ENCODE measurements around the gene CAPN3.

Gene CAPN3

GRCh38 chr15:42375252-42375651, 16.0 kb downstream of the CAPN3 start:
- H3K36me3 ChIP-seq (replicated peaks; ENCODE audit: low read depth, low read length): no peaks in the 10 kb centered on the region
- H3K9me3 ChIP-seq (ENCODE audit: insufficient read depth, low read length): no peaks in the 10 kb centered on the region
- no peak overlapping the region for H2AFZ ChIP-seq (ENCODE audit: low read depth, low read length)
- no peak overlapping the region for H3K9ac ChIP-seq (ENCODE audit: low read length)
- H3K27me3 ChIP-seq (ENCODE audit: low read depth, low read length): no peaks in the 10 kb centered on the region
- no peak overlapping the region for H3K4me2 ChIP-seq (ENCODE audit: low read length)
- H3K27ac ChIP-seq (ENCODE audit: low read length): no peak overlapping the region
- no peaks in the 10 kb centered on the region for H4K20me1 ChIP-seq (ENCODE audit: insufficient read depth, low read length)
- H3K4me3 ChIP-seq (ENCODE audit: low read length): no peak overlapping the region
- TF ChIP-seq EZH2phosphoT487 (IDR thresholded peaks at IDR 0.05; ENCODE audit: low read depth): no peak
- TF ChIP-seq, protein P1, sequence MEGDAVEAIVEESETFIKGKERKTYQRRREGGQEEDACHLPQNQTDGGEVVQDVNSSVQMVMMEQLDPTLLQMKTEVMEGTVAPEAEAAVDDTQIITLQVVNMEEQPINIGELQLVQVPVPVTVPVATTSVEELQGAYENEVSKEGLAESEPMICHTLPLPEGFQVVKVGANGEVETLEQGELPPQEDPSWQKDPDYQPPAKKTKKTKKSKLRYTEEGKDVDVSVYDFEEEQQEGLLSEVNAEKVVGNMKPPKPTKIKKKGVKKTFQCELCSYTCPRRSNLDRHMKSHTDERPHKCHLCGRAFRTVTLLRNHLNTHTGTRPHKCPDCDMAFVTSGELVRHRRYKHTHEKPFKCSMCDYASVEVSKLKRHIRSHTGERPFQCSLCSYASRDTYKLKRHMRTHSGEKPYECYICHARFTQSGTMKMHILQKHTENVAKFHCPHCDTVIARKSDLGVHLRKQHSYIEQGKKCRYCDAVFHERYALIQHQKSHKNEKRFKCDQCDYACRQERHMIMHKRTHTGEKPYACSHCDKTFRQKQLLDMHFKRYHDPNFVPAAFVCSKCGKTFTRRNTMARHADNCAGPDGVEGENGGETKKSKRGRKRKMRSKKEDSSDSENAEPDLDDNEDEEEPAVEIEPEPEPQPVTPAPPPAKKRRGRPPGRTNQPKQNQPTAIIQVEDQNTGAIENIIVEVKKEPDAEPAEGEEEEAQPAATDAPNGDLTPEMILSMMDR (IDR thresholded peaks at IDR 0.05; ENCODE audit: low read depth, low read length): no peak
- no peaks in the 10 kb centered on the region for H3K4me1 ChIP-seq (ENCODE audit: low read length)
- no peaks in the 10 kb centered on the region for H3K79me2 ChIP-seq (ENCODE audit: low read length)

- H3K27me3 ChIP-seq (ENCODE audit: low read depth, low read length): no peaks in the 10 kb centered on the region
- no peaks in the 10 kb centered on the region for H3K79me2 ChIP-seq (ENCODE audit: low read length)
- no peak overlapping the region for H2AFZ ChIP-seq (ENCODE audit: low read depth, low read length)
- TF ChIP-seq EZH2phosphoT487 (IDR thresholded peaks at IDR 0.05; ENCODE audit: low read depth): no peak
- TF ChIP-seq, protein P1 (IDR thresholded peaks at IDR 0.05; ENCODE audit: low read depth, low read length): no peak
- H3K4me1 ChIP-seq (ENCODE audit: low read length): no peaks in the 10 kb centered on the region
- H3K4me2 ChIP-seq (ENCODE audit: low read length): no peak overlapping the region
- no peaks in the 10 kb centered on the region for H3K36me3 ChIP-seq (replicated peaks; ENCODE audit: low read depth, low read length)
- no peak overlapping the region for H3K27ac ChIP-seq (ENCODE audit: low read length)
- no peaks in the 10 kb centered on the region for H3K9me3 ChIP-seq (ENCODE audit: insufficient read depth, low read length)
- no peak overlapping the region for H3K4me3 ChIP-seq (ENCODE audit: low read length)
- no peaks in the 10 kb centered on the region for H4K20me1 ChIP-seq (ENCODE audit: insufficient read depth, low read length)
- H3K9ac ChIP-seq (ENCODE audit: low read length): no peak overlapping the region
These were observed 16.6 kb downstream of the CAPN3 start for GRCh38 chr15:42375941-42376340.

GRCh38 chr15:42378011-42378410, 18.7 kb downstream of the CAPN3 start:
- H3K4me2 ChIP-seq (ENCODE audit: low read length): no peak overlapping the region
- no peak overlapping the region for H3K4me3 ChIP-seq (ENCODE audit: low read length)
- TF ChIP-seq, protein P1 (IDR thresholded peaks at IDR 0.05; ENCODE audit: low read depth, low read length): no peak
- TF ChIP-seq EZH2phosphoT487 (IDR thresholded peaks at IDR 0.05; ENCODE audit: low read depth): no peak
- H2AFZ ChIP-seq (ENCODE audit: low read depth, low read length): no peak overlapping the region
- no peaks in the 10 kb centered on the region for H3K36me3 ChIP-seq (replicated peaks; ENCODE audit: low read depth, low read length)
- H3K27ac ChIP-seq (ENCODE audit: low read length): no peak overlapping the region
- no peaks in the 10 kb centered on the region for H4K20me1 ChIP-seq (ENCODE audit: insufficient read depth, low read length)
- no peaks in the 10 kb centered on the region for H3K79me2 ChIP-seq (ENCODE audit: low read length)
- H3K4me1 ChIP-seq (ENCODE audit: low read length): no peaks in the 10 kb centered on the region
- no peaks in the 10 kb centered on the region for H3K27me3 ChIP-seq (ENCODE audit: low read depth, low read length)
- H3K9me3 ChIP-seq (ENCODE audit: insufficient read depth, low read length): no peaks in the 10 kb centered on the region
- H3K9ac ChIP-seq (ENCODE audit: low read length): no peak overlapping the region

DNA sequence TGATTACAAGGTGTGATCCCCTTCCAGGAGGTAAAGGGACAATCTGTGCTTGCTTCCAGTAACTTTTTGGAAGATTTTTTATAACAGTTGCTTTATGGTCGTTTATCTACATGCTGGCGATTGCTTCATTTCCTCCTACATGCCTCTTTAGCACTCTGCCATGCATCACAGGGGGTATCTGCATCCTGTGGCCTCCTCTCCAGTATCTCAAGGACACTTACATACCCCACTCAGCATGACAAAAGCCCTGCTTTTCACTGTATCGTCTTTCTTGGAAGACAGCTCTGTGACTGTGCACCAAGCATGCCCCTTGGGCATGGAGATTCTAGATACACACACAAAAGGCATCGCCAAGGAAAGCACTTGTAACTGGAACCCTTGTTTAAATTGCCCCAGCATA, 25.3 kb downstream of the CAPN3 start:
- no peaks in the 10 kb centered on the region for H3K4me1 ChIP-seq (ENCODE audit: low read length)
- no peak overlapping the region for H2AFZ ChIP-seq (ENCODE audit: low read depth, low read length)
- H3K4me3 ChIP-seq (ENCODE audit: low read length): no peak overlapping the region
- TF ChIP-seq EZH2phosphoT487 (IDR thresholded peaks at IDR 0.05; ENCODE audit: low read depth): no peak
- TF ChIP-seq, protein P1 (IDR thresholded peaks at IDR 0.05; ENCODE audit: low read depth, low read length): no peak
- no peak overlapping the region for H3K9ac ChIP-seq (ENCODE audit: low read length)
- H4K20me1 ChIP-seq (ENCODE audit: insufficient read depth, low read length): no peaks in the 10 kb centered on the region
- no peaks in the 10 kb centered on the region for H3K79me2 ChIP-seq (ENCODE audit: low read length)
- H3K36me3 ChIP-seq (replicated peaks; ENCODE audit: low read depth, low read length): no peaks in the 10 kb centered on the region
- H3K4me2 ChIP-seq (ENCODE audit: low read length): no peak overlapping the region
- no peaks in the 10 kb centered on the region for H3K9me3 ChIP-seq (ENCODE audit: insufficient read depth, low read length)
- no peak overlapping the region for H3K27ac ChIP-seq (ENCODE audit: low read length)
- no peaks in the 10 kb centered on the region for H3K27me3 ChIP-seq (ENCODE audit: low read depth, low read length)
